Thyroid gland (tissue), 4 donors: ENCODE data around the gene S100A3. TPM values are rescaled to one million over a fixed set of nuclear protein-coding genes. Genes with fewer than 3 reads are reported as not detected.

Experiments used
- DNase-seq, 2 donors: peaks; one replicate each; pipeline ENCODE4 v3.0.0-alpha.2; 2019
- H3K27ac ChIP-seq, 3 donors: fragments of 200-600 bp; sonication (generic); 1 replicate in 2 of 3; 2 replicates in 1 of 3; pipeline ENCODE4 v1.5.1; 2016 to 2019; ENCODE audit warnings: mild to moderate bottlenecking in 1 of 3, moderate library complexity in 1 of 3
- H3K27me3 ChIP-seq: fragments of 200-600 bp; sonication (generic); one replicate; pipeline ENCODE4 v1.5.1; 2019
- H3K36me3 ChIP-seq, 2 donors: fragments of 200-600 bp; sonication (generic); one replicate each; pipeline ENCODE4 v1.5.1; 2016 to 2019
- H3K4me1 ChIP-seq, 2 donors: fragments of 200-600 bp; sonication (generic); one replicate each; pipeline ENCODE4 v1.5.1; 2017 to 2019
- H3K4me3 ChIP-seq, 3 donors: fragments of 200-600 bp; sonication (generic); replicated peaks in 1 of 3; 1 replicate in 2 of 3; 2 replicates in 1 of 3; pipeline ENCODE4 v1.5.1; 2016; ENCODE audit warnings: mild to moderate bottlenecking in 1 of 3
- H3K9me3 ChIP-seq: fragments of 200-600 bp; sonication (generic); one replicate; pipeline ENCODE4 v1.5.1; 2017
- CTCF ChIP-seq, 6 experiments: fragments of 200-600 bp in 3 of 6; fragments of 450-650 bp in 3 of 6; sonication (generic) in 3 of 6; IDR thresholded peaks; one replicate each; pipeline ENCODE4 v1.5.1; 2016 to 2019; ENCODE audit warnings: antibody characterized with exemption in 6 of 6, mild to moderate bottlenecking in 2 of 6, inconsistent platforms in 1 of 6, moderate library complexity in 1 of 6
- POLR2A ChIP-seq, 2 donors: fragments of 450-650 bp; IDR thresholded peaks; one replicate each; pipeline ENCODE4 v1.6.1; 2017; ENCODE audit warnings: antibody characterized with exemption in 2 of 2, mild to moderate bottlenecking in 2 of 2, moderate library complexity in 1 of 2
- WGBS, 2 donors: methylation state at CpG; one replicate each; pipeline ENCODE4 v1.1.5; 2017; 5-methylcytosine and 5-hydroxymethylcytosine counted together
- intact Hi-C: fragments of 100-400 bp; cut with DNase I; formaldehyde crosslinking; loops from one replicate; pipeline ENCODE4 v1.15.1; 2023
- total RNA-seq, 4 donors: library from RNA; depleted of rRNA; stranded (reverse); fragments of >200 nt; gene quantifications; one replicate each; pipeline ENCODE4 v1.2.3, GENCODE V29; 2016

Gene S100A3
- total RNA-seq, 4 donors from 2014 or later = 0.83 to 1.7 TPM; not detected in 2

GRCh38 chr1:153573351-153573750 lies 24.3 kb upstream of the S100A3 start:
- Histone ChIP-seq H3K27ac (peak overlapping the region in 2 of 3 donors; percentile 32 to 53), H3K4me1 (peaks cover 4 to 14% of the 10 kb centered on the region in 2 donors), H3K36me3 (no peaks in the 10 kb centered on the region), H3K4me3 (no peak overlapping the region), H3K27me3 (no peaks in the 10 kb centered on the region), H3K9me3 (no peaks in the 10 kb centered on the region)
- TF ChIP-seq POLR2A (IDR thresholded peaks at IDR 0.05) (no peak), CTCF (IDR thresholded peaks at IDR 0.05) (no peak)
- DNase-seq = no peak
- intact Hi-C loops = loop anchor here (10.0 kb wide), 1 partner anchor 91 kb away; no protein-coding TSS in a partner anchor
- 73 to 84% methylated on average over 3 of the region's 3 CpGs for WGBS, 2 donors

GRCh38 chr1:153572569-153573015 lies 23.5 kb upstream of the S100A3 start:
- no peak for TF ChIP-seq POLR2A (IDR thresholded peaks at IDR 0.05)
- TF ChIP-seq CTCF (IDR thresholded peaks at IDR 0.05) = peak; percentile 67 to 96 (median 89)
- no peaks in the 10 kb centered on the region for H3K36me3 ChIP-seq
- whole genome bisulfite sequencing, 2 donors = 8 to 10% methylated on average over 3 of the region's 3 CpGs

GRCh38 chr1:153571706-153572105 lies 22.6 kb upstream of the S100A3 start:
- H3K27me3 ChIP-seq = no peaks in the 10 kb centered on the region
- no peak overlapping the region for H3K27ac ChIP-seq
- H3K4me3 ChIP-seq = no peak overlapping the region
- H3K4me1 ChIP-seq = peaks cover 19 to 30% of the 10 kb centered on the region in 2 donors
- WGBS, 2 donors = 79 to 82% methylated on average over 7 of the region's 7 CpGs
- no peaks in the 10 kb centered on the region for H3K36me3 ChIP-seq
- intact Hi-C loops = loop anchor here (10.0 kb wide), 1 partner anchor 93 kb away; no protein-coding TSS in a partner anchor
- TF ChIP-seq CTCF (IDR thresholded peaks at IDR 0.05) = no peak
- TF ChIP-seq POLR2A (IDR thresholded peaks at IDR 0.05) = no peak
- no peak for DNase-seq
- H3K9me3 ChIP-seq = no peaks in the 10 kb centered on the region

More at GRCh38 chr1:153572569-153573015, 23.5 kb upstream of the S100A3 start:
- Histone ChIP-seq H3K27ac (peak overlapping the region; percentile 10 to 53 (median 32)), H3K27me3 (no peaks in the 10 kb centered on the region), H3K9me3 (no peaks in the 10 kb centered on the region), H3K4me3 (no peak overlapping the region), H3K4me1 (peaks cover 12 to 22% of the 10 kb centered on the region in 2 donors)
- intact Hi-C loops = loop anchor here (10.0 kb wide), 1 partner anchor 92 kb away; no protein-coding TSS in a partner anchor
- peak; percentile 92 to 94 for DNase-seq

- WGBS, 2 donors = 88 to 98% methylated on average over 5 of the region's 5 CpGs
- Histone ChIP-seq H3K36me3 (no peaks in the 10 kb centered on the region), H3K27me3 (no peaks in the 10 kb centered on the region), H3K4me3 (no peak overlapping the region), H3K4me1 (peaks cover 26 to 39% of the 10 kb centered on the region in 2 donors), H3K27ac (no peak overlapping the region), H3K9me3 (no peaks in the 10 kb centered on the region)
- TF ChIP-seq POLR2A (IDR thresholded peaks at IDR 0.05) = no peak
- no peak for TF ChIP-seq CTCF (IDR thresholded peaks at IDR 0.05)
- no peak for DNase-seq
- intact Hi-C loops = loop anchor here (10.0 kb wide), 1 partner anchor 94 kb away; no protein-coding TSS in a partner anchor
Observed at GRCh38 chr1:153570874-153571273, 21.8 kb upstream of the S100A3 start.

GRCh38 chr1:153569465-153569864 lies 20.4 kb upstream of the S100A3 start:
- Histone ChIP-seq H3K4me3 (no peak overlapping the region), H3K36me3 (no peaks in the 10 kb centered on the region), H3K9me3 (no peaks in the 10 kb centered on the region), H3K27ac (no peak overlapping the region), H3K4me1 (peaks cover 37 to 53% of the 10 kb centered on the region in 2 donors), H3K27me3 (no peaks in the 10 kb centered on the region)
- intact Hi-C loops = loop anchor here (2.0 kb wide), 2 partner anchors 37 to 59 kb away; no protein-coding TSS in a partner anchor
- TF ChIP-seq CTCF (IDR thresholded peaks at IDR 0.05) (no peak), POLR2A (IDR thresholded peaks at IDR 0.05) (no peak)
- DNase-seq = no peak
- 89% methylated on average over 8 of the region's 8 CpGs for WGBS, 2 donors
